GM12891 (cell line): ENCODE measurements around the gene CYCS.

ENCODE experiments used
- DNase-seq: peaks from one replicate; pipeline ENCODE4 v3.0.0; 2011; ENCODE audit warnings: low spot score; ENCODE audit not compliant: insufficient read length
- FAIRE-seq: peaks from 2 replicates; lab custom pipeline; 2011; peaks lifted over from hg19 to GRCh38; lab: Jason Lieb, UNC
- PAX5 ChIP-seq: IDR thresholded peaks from 2 replicates; pipeline ENCODE4 v1.6.1; 2011; ENCODE audit warnings: low read length, moderate library complexity, mild to moderate bottlenecking; ENCODE audit not compliant: insufficient read depth, severe bottlenecking
- POLR2A ChIP-seq: IDR thresholded peaks from 2 replicates; pipeline ENCODE4 v1.6.1; 2011; ENCODE audit warnings: low read depth, low read length, control low read depth
- POLR2AphosphoS5 ChIP-seq: IDR thresholded peaks from 2 replicates; pipeline ENCODE4 v1.6.1; 2011; ENCODE audit warnings: low read depth, low read length, control low read depth
- POU2F2 ChIP-seq: IDR thresholded peaks from 2 replicates; pipeline ENCODE4 v1.6.1; 2011; ENCODE audit warnings: low read depth, mild to moderate bottlenecking, control low read depth, low read length, moderate library complexity
- SPI1 ChIP-seq: IDR thresholded peaks from 2 replicates; pipeline ENCODE4 v1.6.1; 2011; ENCODE audit warnings: low read depth, low read length, control low read depth
- TAF1 ChIP-seq: IDR thresholded peaks from 2 replicates; pipeline ENCODE4 v1.6.1; 2011; ENCODE audit warnings: low read depth, low read length, control low read depth

The CYCS gene

GRCh38 chr7:25077096-25077495, 48.0 kb downstream of the CYCS start:
- no peak for TF ChIP-seq TAF1
- no peak for TF ChIP-seq POLR2AphosphoS5
- no peak for TF ChIP-seq SPI1
- no peak for TF ChIP-seq POU2F2
- TF ChIP-seq POLR2A: no peak
- no peak for TF ChIP-seq PAX5
- DNase-seq (no peak), FAIRE-seq (no peak)

- FAIRE-seq (no peak), DNase-seq (no peak)
- no peak for TF ChIP-seq PAX5
- TF ChIP-seq SPI1: no peak
- no peak for TF ChIP-seq POLR2A
- TF ChIP-seq POLR2AphosphoS5: no peak
- TF ChIP-seq TAF1: no peak
- no peak for TF ChIP-seq POU2F2
Measured at GRCh38 chr7:25075459-25075858, 49.6 kb downstream of the CYCS start.

- FAIRE-seq (no peak), DNase-seq (no peak)
- no peak for TF ChIP-seq POLR2A
Measured at GRCh38 chr7:25073451-25073850, 51.6 kb downstream of the CYCS start.
